Upper lobe of left lung (tissue), 6 donors: ENCODE data around the gene SCUBE2. TPM values are rescaled to one million over a fixed set of nuclear protein-coding genes. Genes with fewer than 3 reads are reported as not detected.

ENCODE experiments used
- ATAC-seq, 2 donors: fragments of 200-7000 bp; cut with Tn5 transposase; one replicate each; pipeline ENCODE4 v1.9.1; 2022; ENCODE audit warnings: mild to moderate bottlenecking in 2 of 2, moderate library complexity in 2 of 2; ENCODE audit not compliant: low FRiP score in 2 of 2
- DNase-seq, 2 donors: peaks; one replicate each; pipeline ENCODE4 v3.0.0-alpha.2; 2019 to 2020
- H3K27ac ChIP-seq, 4 donors: fragments of 200-600 bp; sonication (generic); one replicate each; pipeline ENCODE4 v1.5.1; 2016 to 2019
- H3K27me3 ChIP-seq, 4 donors: fragments of 200-600 bp; sonication (generic); one replicate each; pipeline ENCODE4 v1.5.1; 2017 to 2019
- H3K36me3 ChIP-seq, 4 donors: fragments of 200-600 bp; sonication (generic); one replicate each; pipeline ENCODE4 v1.5.1; 2016 to 2019
- H3K4me1 ChIP-seq, 4 donors: fragments of 200-600 bp; sonication (generic); one replicate each; pipeline ENCODE4 v1.5.1; 2018 to 2019
- H3K4me3 ChIP-seq, 4 donors: fragments of 200-600 bp; sonication (generic); one replicate each; pipeline ENCODE4 v1.5.1; 2017 to 2019; ENCODE audit warnings: mild to moderate bottlenecking in 2 of 4, moderate library complexity in 1 of 4
- H3K9me3 ChIP-seq, 4 donors: fragments of 200-600 bp; sonication (generic); one replicate each; pipeline ENCODE4 v1.5.1; 2018 to 2019
- CTCF ChIP-seq, 6 experiments: fragments of 450-650 bp in 4 of 6; fragments of 200-600 bp in 2 of 6; sonication (generic) in 2 of 6; IDR thresholded peaks; one replicate each; pipeline ENCODE4 v1.5.1; 2016 to 2019; ENCODE audit warnings: antibody characterized with exemption in 6 of 6
- EP300 ChIP-seq, 4 donors: sonication (generic); formaldehyde crosslinking; IDR thresholded peaks; one replicate each; pipeline ENCODE4 v1.5.1; 2017; ENCODE audit warnings: antibody characterized with exemption in 4 of 4, control low read depth in 2 of 4
- POLR2A ChIP-seq, 4 donors: fragments of 450-650 bp; IDR thresholded peaks; one replicate each; pipeline ENCODE4 v1.5.1; 2016 to 2017; ENCODE audit warnings: antibody characterized with exemption in 4 of 4, mild to moderate bottlenecking in 2 of 4
- POLR2AphosphoS5 ChIP-seq, 2 donors: sonication (generic); formaldehyde crosslinking; IDR thresholded peaks; one replicate each; pipeline ENCODE4 v1.5.1; 2017; ENCODE audit warnings: antibody characterized with exemption in 2 of 2
- WGBS, 2 donors: methylation state at CpG; one replicate each; pipeline ENCODE4 v1.1.5; 2017 to 2018; 5-methylcytosine and 5-hydroxymethylcytosine counted together
- total RNA-seq, 6 donors: library from RNA; depleted of rRNA in 4 of 6; stranded (reverse); fragments of >200 nt in 4 of 6; gene quantifications; one replicate each; pipeline versions ENCODE4 v1.1.0 to v1.2.1, GENCODE V29; 2016 to 2021
- donor health status: DM: no; HTN: no; CAD: no; lungs with moderate emphysema.
- donor health status: DM: no; HTN: yes; CAD: no; lungs with severe emphysema.

SCUBE2 gene
- total RNA-seq, 6 donors from 2014 or later, result 2.2 to 8.4 (median 4.4) TPM

GRCh38 chr11:9069256-9069655 lies 22.1 kb downstream of the SCUBE2 start:
- Histone ChIP-seq H3K4me1 (no peaks in the 10 kb centered on the region), H3K27me3 (no peaks in the 10 kb centered on the region), H3K4me3 (no peak overlapping the region), H3K9me3 (no peaks in the 10 kb centered on the region), H3K36me3 (no peaks in the 10 kb centered on the region), H3K27ac (no peak overlapping the region)
- ATAC-seq (no peak), DNase-seq (no peak)
- no peak for TF ChIP-seq EP300 (IDR thresholded peaks at IDR 0.05)
- no peak for TF ChIP-seq POLR2A (IDR thresholded peaks at IDR 0.05)
- no peak for TF ChIP-seq POLR2AphosphoS5 (IDR thresholded peaks at IDR 0.05)
- TF ChIP-seq CTCF (IDR thresholded peaks at IDR 0.05), result no peak
- WGBS, 2 donors, result 87 to 89% methylated on average over 7 to 8 of the region's 8 CpGs

GRCh38 chr11:9066433-9066925 lies 24.9 kb downstream of the SCUBE2 start:
- H3K4me3 ChIP-seq, result no peak overlapping the region
- DNase-seq (no peak), ATAC-seq (peak in 1 of 2 donors; percentile 28)
- 87 to 93% methylated on average over 4 to 5 of the region's 5 CpGs for WGBS, 2 donors
- H3K9me3 ChIP-seq, result no peaks in the 10 kb centered on the region
- no peaks in the 10 kb centered on the region for H3K4me1 ChIP-seq
- H3K27me3 ChIP-seq, result no peaks in the 10 kb centered on the region
- TF ChIP-seq CTCF (IDR thresholded peaks at IDR 0.05) (no peak), POLR2A (IDR thresholded peaks at IDR 0.05) (no peak), EP300 (IDR thresholded peaks at IDR 0.05) (no peak), POLR2AphosphoS5 (IDR thresholded peaks at IDR 0.05) (no peak)
- H3K27ac ChIP-seq, result no peak overlapping the region
- no peaks in the 10 kb centered on the region for H3K36me3 ChIP-seq

- H3K27me3 ChIP-seq, result no peaks in the 10 kb centered on the region
- ATAC-seq (no peak), DNase-seq (no peak)
- TF ChIP-seq POLR2AphosphoS5 (IDR thresholded peaks at IDR 0.05) (no peak), CTCF (IDR thresholded peaks at IDR 0.05) (no peak), EP300 (IDR thresholded peaks at IDR 0.05) (no peak), POLR2A (IDR thresholded peaks at IDR 0.05) (no peak)
- no peak overlapping the region for H3K4me3 ChIP-seq
- no peak overlapping the region for H3K27ac ChIP-seq
- H3K4me1 ChIP-seq, result no peaks in the 10 kb centered on the region
- H3K36me3 ChIP-seq, result no peaks in the 10 kb centered on the region
- no peaks in the 10 kb centered on the region for H3K9me3 ChIP-seq
- 90 to 93% methylated on average over 13 to 15 of the region's 15 CpGs for WGBS, 2 donors
Measured at GRCh38 chr11:9065607-9066432, 25.6 kb downstream of the SCUBE2 start.

- DNase-seq, result no peak
- Histone ChIP-seq H3K27ac (no peak overlapping the region), H3K4me3 (no peak overlapping the region), H3K9me3 (no peaks in the 10 kb centered on the region), H3K36me3 (no peaks in the 10 kb centered on the region), H3K4me1 (no peaks in the 10 kb centered on the region), H3K27me3 (no peaks in the 10 kb centered on the region)
- ATAC-seq, result no peak
- TF ChIP-seq POLR2AphosphoS5 (IDR thresholded peaks at IDR 0.05) (no peak), POLR2A (IDR thresholded peaks at IDR 0.05) (no peak), CTCF (IDR thresholded peaks at IDR 0.05) (no peak), EP300 (IDR thresholded peaks at IDR 0.05) (no peak)
- WGBS, 2 donors, result 92 to 100% methylated on average over 1 of the region's 1 CpG
Measured at GRCh38 chr11:9061807-9062206, 29.6 kb downstream of the SCUBE2 start.
